H9 (cell line): ENCODE measurements around the gene SNCB. TPM values are rescaled to one million over a fixed set of nuclear protein-coding genes. Genes with fewer than 3 reads are reported as not detected.

Experiments
- DNase-seq: peaks from one replicate; pipeline ENCODE4 v3.0.0-alpha.2; 2017
- H2AFZ ChIP-seq: one replicate; pipeline ENCODE4 v1.6.1; 2013; ENCODE audit warnings: mild to moderate bottlenecking, low read length, control low read depth, moderate library complexity
- H2AK5ac ChIP-seq: 2 replicates; pipeline ENCODE4 v1.6.1; 2013; ENCODE audit warnings: low read length, control low read depth, mixed read lengths; ENCODE audit not compliant: insufficient read length
- H2BK120ac ChIP-seq: one replicate; pipeline ENCODE4 v1.6.1; 2013; ENCODE audit warnings: low read depth, mild to moderate bottlenecking, low read length, control low read depth, inconsistent platforms; ENCODE audit not compliant: poor library complexity, severe bottlenecking
- H2BK12ac ChIP-seq: 2 replicates; pipeline ENCODE4 v1.6.1; 2013; ENCODE audit warnings: low read length, control low read depth, mixed read lengths, low read depth; ENCODE audit not compliant: insufficient read length
- H2BK15ac ChIP-seq: 2 replicates; pipeline ENCODE4 v1.6.1; 2013; ENCODE audit warnings: low read depth, low read length, control low read depth
- H2BK20ac ChIP-seq: one replicate; pipeline ENCODE4 v1.6.1; 2013; ENCODE audit warnings: low read depth, mild to moderate bottlenecking, low read length, control low read depth, inconsistent platforms; ENCODE audit not compliant: poor library complexity, severe bottlenecking
- H2BK5ac ChIP-seq: 2 replicates; pipeline ENCODE4 v1.6.1; 2013; ENCODE audit warnings: low read length, control low read depth, mixed read lengths; ENCODE audit not compliant: insufficient read length
- H3K14ac ChIP-seq: 2 replicates; pipeline ENCODE4 v1.6.1; 2013; ENCODE audit warnings: low read length, control low read depth; ENCODE audit not compliant: insufficient read depth
- H3K18ac ChIP-seq: 2 replicates; pipeline ENCODE4 v1.6.1; 2013; ENCODE audit warnings: low read depth, mild to moderate bottlenecking, mixed read lengths, low read length, control low read depth; ENCODE audit not compliant: insufficient read length
- H3K23ac ChIP-seq: 2 replicates; pipeline ENCODE4 v1.6.1; 2013; ENCODE audit warnings: low read length, control low read depth, mixed read lengths, low read depth; ENCODE audit not compliant: insufficient read length
- H3K23me2 ChIP-seq: 2 replicates; pipeline ENCODE4 v1.6.1; 2013; ENCODE audit warnings: low read depth, mild to moderate bottlenecking, mixed read lengths, low read length, control low read depth; ENCODE audit not compliant: insufficient read length, poor library complexity, severe bottlenecking
- H3K27ac ChIP-seq: 2 replicates; pipeline ENCODE4 v1.5.1; 2013; ENCODE audit warnings: low read length, control low read depth, mixed read lengths, low read depth; ENCODE audit not compliant: insufficient read length
- H3K27me3 ChIP-seq: 2 replicates; pipeline ENCODE4 v1.6.1; 2013; ENCODE audit warnings: low read length, control low read depth, inconsistent platforms; ENCODE audit not compliant: insufficient read depth
- H3K4ac ChIP-seq: 2 replicates; pipeline ENCODE4 v1.6.1; 2013; ENCODE audit warnings: low read depth, mild to moderate bottlenecking, control low read depth, inconsistent platforms, low read length, moderate library complexity
- H3K4me1 ChIP-seq: 2 replicates; pipeline ENCODE4 v1.6.1; 2013; ENCODE audit warnings: low read length, control low read depth, inconsistent platforms; ENCODE audit not compliant: insufficient read depth
- H3K4me2 ChIP-seq: 2 replicates; pipeline ENCODE4 v1.6.1; 2013; ENCODE audit warnings: low read length, control low read depth, mixed read lengths; ENCODE audit not compliant: insufficient read length, insufficient read depth
- H3K56ac ChIP-seq: 2 replicates; pipeline ENCODE4 v1.6.1; 2013; ENCODE audit warnings: low read depth, mild to moderate bottlenecking, mixed read lengths, low read length, control low read depth; ENCODE audit not compliant: insufficient read length
- H3K79me1 ChIP-seq: 2 replicates; pipeline ENCODE4 v1.6.1; 2013; ENCODE audit warnings: low read depth, mild to moderate bottlenecking, moderate library complexity, low read length, control low read depth, inconsistent platforms; ENCODE audit not compliant: insufficient read depth, poor library complexity, severe bottlenecking
- H3K79me2 ChIP-seq: 2 replicates; pipeline ENCODE4 v1.6.1; 2013; ENCODE audit warnings: low read length, control low read depth, inconsistent platforms; ENCODE audit not compliant: insufficient read depth
- H3K9ac ChIP-seq: 2 replicates; pipeline ENCODE4 v1.6.1; 2013; ENCODE audit warnings: low read length, control low read depth, mixed read lengths; ENCODE audit not compliant: insufficient read length; ENCODE audit errors: extremely low read depth
- H3K9me3 ChIP-seq: one replicate; pipeline ENCODE4 v1.6.1; 2013; ENCODE audit warnings: low read depth, low read length, inconsistent platforms; ENCODE audit not compliant: control insufficient read depth
- H3T11ph ChIP-seq: one replicate; pipeline ENCODE4 v1.6.1; 2013; ENCODE audit warnings: mild to moderate bottlenecking, low read length, control low read depth, inconsistent platforms
- H4K20me1 ChIP-seq: one replicate; pipeline ENCODE4 v1.6.1; 2013; ENCODE audit not compliant: control insufficient read depth, insufficient read length, insufficient read depth
- H4K5ac ChIP-seq: 2 replicates; pipeline ENCODE4 v1.6.1; 2013; ENCODE audit warnings: low read depth, mild to moderate bottlenecking, mixed read lengths, low read length, control low read depth; ENCODE audit not compliant: insufficient read length
- H4K8ac ChIP-seq: replicated peaks from 2 replicates; pipeline ENCODE4 v1.6.1; 2013; ENCODE audit warnings: low read length, control low read depth, mixed read lengths, low read depth; ENCODE audit not compliant: insufficient read length
- H4K91ac ChIP-seq: 2 replicates; pipeline ENCODE4 v1.6.1; 2013; ENCODE audit warnings: low read depth, mild to moderate bottlenecking, moderate library complexity, mixed read lengths, low read length, control low read depth; ENCODE audit not compliant: insufficient read length
- H3K27ac Mint-ChIP-seq, 3 experiments: 2 replicates in 2 of 3; 3 replicates in 1 of 3; pipeline ENCODE4 v1.8.0; 2020 to 2021; ENCODE audit warnings: mixed read lengths in 3 of 3, mild to moderate bottlenecking in 1 of 3, moderate library complexity in 1 of 3
- H3K27me3 Mint-ChIP-seq: 2 replicates; pipeline ENCODE4 v1.8.0; 2021; ENCODE audit warnings: low read depth, mild to moderate bottlenecking, moderate library complexity, mixed read lengths
- H3K36me3 Mint-ChIP-seq, 3 experiments: 2 replicates in 2 of 3; 3 replicates in 1 of 3; pipeline ENCODE4 v1.8.0; 2020 to 2021; ENCODE audit warnings: low read depth in 3 of 3, mixed read lengths in 3 of 3; ENCODE audit not compliant: insufficient read depth in 1 of 3
- H3K4me1 Mint-ChIP-seq, 2 experiments: 2 replicates each; pipeline ENCODE4 v1.8.0; 2020; ENCODE audit warnings: mixed read lengths in 2 of 2
- H3K4me3 Mint-ChIP-seq, 2 experiments: 2 replicates in 1 of 2; 3 replicates in 1 of 2; pipeline ENCODE4 v1.8.0; 2020 to 2021; ENCODE audit warnings: mild to moderate bottlenecking in 2 of 2, mixed read lengths in 2 of 2, moderate library complexity in 1 of 2
- H3K9me3 Mint-ChIP-seq, 2 experiments: 2 replicates in 1 of 2; 3 replicates in 1 of 2; pipeline ENCODE4 v1.8.0; 2020; ENCODE audit warnings: mild to moderate bottlenecking in 2 of 2, mixed read lengths in 2 of 2, moderate library complexity in 1 of 2
- whole genome bisulfite sequencing: extraction: QIAGEN DNeasy Blood & Tissue Kit; methylation state at CpG from one replicate; pipeline ENCODE4 v1.1.7; 2013; ENCODE audit warnings: missing lambda C conversion rate, low lambda C conversion rate, mixed read lengths; ENCODE audit not compliant: insufficient read length; ENCODE audit errors: extremely low coverage; 5-methylcytosine and 5-hydroxymethylcytosine counted together
- total RNA-seq: library from RNA; stranded (reverse); gene quantifications from 2 replicates; pipeline ENCODE4 v1.2.1, GENCODE V29; 2021
- TF ChIP-seq, protein P1 (sequence below): fragments of 200-600 bp; sonication (generic); conservative IDR thresholded peaks from 3 replicates; pipeline ENCODE4 v1.8.0; 2021; ENCODE audit warnings: antibody characterized with exemption, mild to moderate bottlenecking

SNCB gene
- total RNA-seq, 1 experiment from 2014 or later, result 3.5 TPM

- H4K5ac ChIP-seq, result no peak overlapping the region
- no peak overlapping the region for H3K23ac ChIP-seq
- no peaks in the 10 kb centered on the region for H3K79me2 ChIP-seq
- no peaks in the 10 kb centered on the region for H4K20me1 ChIP-seq
- H3K4me1 ChIP-seq, result no peaks in the 10 kb centered on the region
- TF ChIP-seq, protein P1, sequence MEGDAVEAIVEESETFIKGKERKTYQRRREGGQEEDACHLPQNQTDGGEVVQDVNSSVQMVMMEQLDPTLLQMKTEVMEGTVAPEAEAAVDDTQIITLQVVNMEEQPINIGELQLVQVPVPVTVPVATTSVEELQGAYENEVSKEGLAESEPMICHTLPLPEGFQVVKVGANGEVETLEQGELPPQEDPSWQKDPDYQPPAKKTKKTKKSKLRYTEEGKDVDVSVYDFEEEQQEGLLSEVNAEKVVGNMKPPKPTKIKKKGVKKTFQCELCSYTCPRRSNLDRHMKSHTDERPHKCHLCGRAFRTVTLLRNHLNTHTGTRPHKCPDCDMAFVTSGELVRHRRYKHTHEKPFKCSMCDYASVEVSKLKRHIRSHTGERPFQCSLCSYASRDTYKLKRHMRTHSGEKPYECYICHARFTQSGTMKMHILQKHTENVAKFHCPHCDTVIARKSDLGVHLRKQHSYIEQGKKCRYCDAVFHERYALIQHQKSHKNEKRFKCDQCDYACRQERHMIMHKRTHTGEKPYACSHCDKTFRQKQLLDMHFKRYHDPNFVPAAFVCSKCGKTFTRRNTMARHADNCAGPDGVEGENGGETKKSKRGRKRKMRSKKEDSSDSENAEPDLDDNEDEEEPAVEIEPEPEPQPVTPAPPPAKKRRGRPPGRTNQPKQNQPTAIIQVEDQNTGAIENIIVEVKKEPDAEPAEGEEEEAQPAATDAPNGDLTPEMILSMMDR, result no peak
- Mint-ChIP-seq H3K27ac (no peak overlapping the region), H3K27me3 (peaks cover 77% of the 10 kb centered on the region), H3K36me3 (no peaks in the 10 kb centered on the region; a peak in 1 of 7 replicates), H3K4me1 (peaks cover 11 to 30% of the 10 kb centered on the region in 2 experiments), H3K4me3 (no peak overlapping the region), H3K9me3 (no peaks in the 10 kb centered on the region; a peak in 1 of 5 replicates)
- no peak overlapping the region for H2BK20ac ChIP-seq
- no peaks in the 10 kb centered on the region for H3K79me1 ChIP-seq
- H3K14ac ChIP-seq, result no peak overlapping the region
- WGBS, result no CpG with 5 or more reads among the region's 25 CpGs
- peaks cover 2% of the 10 kb centered on the region; the same call in 1 of the 2 replicates for H3K27me3 ChIP-seq
- no peak overlapping the region for H3T11ph ChIP-seq
- H3K4ac ChIP-seq, result no peak overlapping the region
- no peak for DNase-seq
- H2BK120ac ChIP-seq, result no peak overlapping the region
- H3K23me2 ChIP-seq, result peaks cover 8% of the 10 kb centered on the region
- H2BK5ac ChIP-seq, result no peak overlapping the region
- H3K56ac ChIP-seq, result no peak overlapping the region
- no peak overlapping the region for H2AFZ ChIP-seq
- H3K9ac ChIP-seq, result no peak overlapping the region
- no peak overlapping the region for H3K27ac ChIP-seq
- no peak overlapping the region for H3K18ac ChIP-seq
- H3K4me2 ChIP-seq, result no peak overlapping the region
- H2AK5ac ChIP-seq, result no peak overlapping the region
- H2BK12ac ChIP-seq, result no peak overlapping the region
- H2BK15ac ChIP-seq, result no peak overlapping the region
- H4K91ac ChIP-seq, result no peak overlapping the region
- no peaks in the 10 kb centered on the region for H3K9me3 ChIP-seq
- H4K8ac ChIP-seq, result no peak overlapping the region
These were observed 4.1 kb downstream of the SNCB start for GRCh38 chr5:176625966-176626875.
